Endometrial microvascular endothelial cells (primary cell): ENCODE data around the gene VWA5B1. TPM values are rescaled to one million over a fixed set of nuclear protein-coding genes. Genes with fewer than 3 reads are reported as not detected.

Source experiments
- in situ Hi-C: cut with HindIII; loops from 2 replicates; pipeline ENCODE4 v1.10.0; 2017; ENCODE audit warnings: low sequenced_read_pairs, low pct_unique_long_range_greater_than_20kb; ENCODE audit errors: inconsistent ontology term
- total RNA-seq: library from RNA; depleted of rRNA; stranded (reverse); fragments of >200 nt; gene quantifications from one replicate; pipeline ENCODE4 v1.2.3, GENCODE V29; 2015; ENCODE audit errors: inconsistent ontology term

VWA5B1 gene
- total RNA-seq, 1 donor from 2014 or later, result not detected

DNA sequence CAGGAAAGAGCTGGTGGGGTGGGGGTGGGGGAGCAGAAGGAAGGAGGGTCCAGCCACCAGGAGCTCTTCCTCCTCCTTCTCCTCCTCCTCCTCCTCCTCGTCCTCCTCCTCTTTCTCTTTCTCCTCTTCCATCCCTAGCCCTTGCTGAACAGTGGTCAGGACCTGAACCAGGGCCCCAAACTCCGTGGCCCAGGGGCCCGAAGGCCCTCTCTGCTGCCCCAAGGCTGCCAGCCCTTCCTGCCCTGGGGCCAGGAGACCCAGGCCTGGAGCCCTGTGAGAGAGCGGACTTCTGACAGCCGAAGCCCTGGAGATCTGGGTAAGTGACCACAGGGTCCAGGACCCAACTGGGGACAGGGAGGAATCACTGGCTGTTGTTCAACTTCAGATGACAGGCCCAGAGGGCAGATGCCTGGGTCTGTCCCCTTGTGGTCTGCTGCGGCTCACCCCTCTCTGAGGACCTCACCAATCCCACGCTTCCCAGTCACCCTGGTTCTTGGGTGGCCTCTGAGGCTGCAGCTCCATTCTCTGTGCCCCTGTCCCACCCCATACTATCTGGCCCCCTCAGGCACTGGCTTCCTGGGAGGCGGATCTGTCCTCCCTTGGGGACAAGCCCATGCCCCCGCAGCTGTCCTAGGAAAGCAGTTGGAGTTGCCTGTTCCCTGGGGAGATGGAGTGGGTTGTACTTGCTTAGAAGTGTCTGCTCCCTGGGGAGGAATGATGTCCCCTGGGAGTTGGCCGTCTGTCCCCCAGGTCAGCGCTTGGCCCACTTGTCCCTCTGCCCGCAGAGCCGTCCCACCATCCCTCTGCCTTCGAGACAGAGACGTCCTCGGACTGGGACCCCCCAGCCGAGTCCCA lies 51.8 kb downstream of the VWA5B1 start:
- in situ Hi-C loops, result no loop called here

DNA sequence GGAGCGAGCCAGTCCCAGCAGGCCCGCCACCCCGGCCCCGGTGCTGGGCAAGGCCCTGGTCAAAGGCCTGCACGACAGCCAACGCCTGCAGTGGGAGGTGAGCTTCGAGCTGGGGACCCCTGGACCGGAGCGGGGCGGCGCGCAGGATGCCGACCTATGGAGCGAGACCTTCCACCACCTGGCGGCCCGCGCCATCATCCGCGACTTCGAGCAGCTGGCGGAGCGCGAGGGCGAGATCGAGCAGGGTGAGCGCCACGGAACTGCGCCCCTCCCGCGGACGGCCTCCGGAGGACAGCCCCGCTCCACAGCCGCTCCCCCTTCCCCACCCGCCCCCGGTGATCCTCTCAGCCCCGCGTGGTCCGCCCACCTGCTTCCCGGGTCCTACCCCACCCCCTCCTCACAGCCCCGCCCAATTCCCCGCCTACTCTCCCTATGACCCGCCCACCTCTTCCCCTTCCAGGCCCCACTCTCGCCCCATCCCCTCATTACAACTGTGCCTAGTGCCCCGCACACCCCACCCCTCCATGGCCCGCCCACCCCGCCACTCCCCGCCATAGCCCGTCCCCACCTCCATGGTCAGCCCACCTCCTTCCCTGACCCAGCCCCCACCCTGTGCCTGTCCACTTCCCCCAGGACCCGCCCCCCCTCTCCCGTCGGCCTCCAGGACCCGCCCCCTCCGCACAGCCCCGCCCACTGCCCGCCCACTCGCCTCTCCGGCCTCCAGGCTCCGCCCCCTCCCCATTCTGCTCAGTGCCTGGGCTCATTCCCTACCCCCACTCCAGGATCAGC lies 52.7 kb downstream of the VWA5B1 start:
- in situ Hi-C loops, result no loop called here

DNA sequence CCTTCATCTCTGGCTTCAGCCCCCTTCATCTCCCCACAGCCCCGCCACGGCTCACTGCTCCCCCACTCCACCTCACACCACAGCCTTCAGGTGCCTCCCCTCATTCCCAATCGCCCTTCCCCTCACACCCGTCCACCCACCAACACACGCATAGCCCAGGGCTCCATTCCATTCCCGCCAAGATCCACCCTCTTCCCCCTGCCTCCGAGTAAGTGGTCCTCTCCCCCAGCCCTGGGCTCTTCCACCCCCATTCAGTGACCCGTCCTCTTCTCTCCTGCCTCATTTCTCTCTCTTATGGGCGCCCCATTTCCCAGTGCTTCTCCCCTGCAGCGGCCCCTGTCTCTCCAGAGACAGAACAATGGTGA lies 53.2 kb downstream of the VWA5B1 start:
- in situ Hi-C loops, result no loop called here

DNA sequence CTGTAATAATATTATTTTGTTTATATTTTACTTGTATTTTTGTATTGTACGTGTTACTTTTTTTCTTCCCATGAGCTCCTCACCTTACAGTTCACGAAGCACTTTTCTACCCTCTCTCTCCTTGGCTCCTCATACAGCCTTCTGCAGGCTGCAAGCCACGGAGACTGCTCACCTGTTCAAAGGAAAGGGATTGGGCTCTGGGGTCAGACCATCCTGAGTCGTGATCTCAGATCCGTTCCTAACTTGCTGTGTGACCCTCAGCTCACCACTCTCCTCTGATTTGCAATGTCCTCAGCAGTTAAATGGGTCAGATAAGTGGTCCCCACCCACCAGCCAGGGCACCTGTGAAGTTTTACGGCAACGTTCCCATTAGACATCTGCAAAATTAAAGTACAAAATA lies 54.1 kb downstream of the VWA5B1 start:
- in situ Hi-C loops, result no loop called here

DNA sequence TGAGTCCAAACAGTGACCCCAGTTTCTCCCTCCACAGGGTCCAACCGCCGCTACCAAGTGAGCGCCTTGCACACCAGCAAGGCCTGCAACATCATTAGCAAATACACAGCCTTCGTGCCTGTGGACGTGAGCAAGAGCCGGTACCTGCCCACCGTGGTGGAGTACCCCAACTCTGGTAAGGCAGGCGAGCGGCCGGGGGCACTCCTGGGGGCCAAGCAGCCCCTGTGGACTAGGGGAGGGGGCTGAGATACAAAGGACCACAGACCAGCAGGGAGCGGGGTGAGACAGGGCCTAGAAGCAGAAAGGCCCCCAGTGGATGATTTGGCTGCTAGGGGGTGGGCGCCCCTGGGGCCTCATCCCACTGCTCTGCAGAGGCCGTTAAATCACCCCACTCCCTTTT lies 54.7 kb downstream of the VWA5B1 start:
- in situ Hi-C loops, result no loop called here

DNA sequence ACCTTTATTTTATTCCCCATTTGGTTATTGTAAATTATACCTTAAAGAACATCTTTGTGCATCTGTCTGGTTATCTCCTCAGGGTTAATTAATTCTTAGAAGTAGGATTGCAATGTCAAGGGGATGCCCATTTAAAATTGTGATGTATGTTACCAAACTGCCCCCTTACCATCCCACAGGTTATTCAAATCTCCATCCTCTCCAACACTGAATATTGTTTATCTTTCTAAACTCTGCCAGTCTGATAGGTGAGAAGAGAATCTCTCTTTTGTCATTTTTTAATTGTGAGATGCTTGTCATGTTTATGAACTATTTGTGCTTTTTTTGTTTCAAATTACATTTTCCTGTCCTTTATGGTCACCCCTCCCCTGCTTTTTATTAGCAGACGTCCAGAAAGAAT lies 55.8 kb downstream of the VWA5B1 start:
- in situ Hi-C loops, result no loop called here

DNA sequence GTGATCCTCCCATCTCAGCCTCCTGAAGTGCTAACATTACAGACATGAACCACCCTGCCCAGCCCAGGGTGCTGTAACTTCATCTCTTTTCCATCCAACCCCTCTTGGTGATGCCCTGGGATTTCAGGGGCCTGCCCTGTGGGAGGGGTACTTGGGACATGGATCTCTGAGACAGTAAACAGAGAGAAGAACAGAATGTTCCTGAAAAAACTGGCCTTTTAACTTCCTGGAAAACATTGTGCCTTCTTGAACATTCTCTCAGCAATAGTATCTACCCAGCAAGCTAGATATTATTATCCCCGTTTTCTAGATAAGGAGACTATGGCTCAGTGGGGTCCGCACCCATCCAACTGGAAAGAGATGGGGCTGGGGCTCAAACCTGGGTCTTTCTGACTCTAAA lies 57.0 kb downstream of the VWA5B1 start:
- in situ Hi-C loops, result no loop called here

DNA sequence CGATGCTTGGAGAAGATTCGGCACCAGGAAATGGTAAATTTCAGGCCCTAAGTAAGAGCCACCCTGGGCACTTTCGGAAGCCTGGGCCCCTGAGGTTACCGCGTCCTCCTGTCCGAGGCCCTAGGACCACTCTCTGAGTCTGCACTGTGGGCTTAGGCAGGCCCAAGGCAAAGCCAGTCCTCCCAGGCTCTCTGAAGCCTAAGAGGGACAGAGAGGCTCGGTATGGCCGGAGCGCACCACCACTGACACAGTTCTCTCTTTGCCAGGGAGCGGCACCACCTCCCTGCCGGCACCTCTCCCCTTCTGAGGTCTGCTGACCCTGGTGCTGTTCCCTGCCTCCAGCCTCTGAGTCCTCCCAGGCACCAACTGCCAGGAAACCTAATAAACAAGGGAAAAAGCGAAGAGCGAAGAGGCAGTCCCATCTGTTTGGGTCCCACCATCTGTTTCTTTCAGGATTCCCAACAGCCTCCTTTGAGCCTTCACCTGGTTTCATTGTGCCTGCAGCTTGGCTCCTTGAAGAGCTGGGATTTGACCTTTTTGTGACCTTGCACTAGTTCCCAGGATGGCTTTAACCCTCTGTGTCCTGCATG lies 57.7 kb downstream of the VWA5B1 start:
- in situ Hi-C loops, result no loop called here

DNA sequence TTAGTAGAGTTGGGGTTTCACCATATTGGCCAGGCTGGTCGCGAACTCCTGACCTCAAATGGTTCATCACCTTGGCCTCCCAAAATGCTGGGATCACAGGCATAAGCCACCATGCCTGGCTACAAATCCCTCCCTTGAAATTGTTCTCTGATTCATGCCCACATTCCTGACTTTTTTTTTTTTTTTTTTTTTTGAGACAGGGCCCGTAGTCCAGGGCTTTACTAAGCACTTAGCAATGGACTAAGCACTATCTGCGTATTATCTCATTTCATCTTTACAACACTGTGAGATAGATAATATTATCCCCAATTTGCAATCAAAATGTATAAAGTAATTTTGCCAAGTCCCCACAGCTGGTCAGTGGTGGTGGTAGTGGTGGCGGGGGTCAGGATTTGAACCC lies 58.9 kb downstream of the VWA5B1 start:
- in situ Hi-C loops, result no loop called here

DNA sequence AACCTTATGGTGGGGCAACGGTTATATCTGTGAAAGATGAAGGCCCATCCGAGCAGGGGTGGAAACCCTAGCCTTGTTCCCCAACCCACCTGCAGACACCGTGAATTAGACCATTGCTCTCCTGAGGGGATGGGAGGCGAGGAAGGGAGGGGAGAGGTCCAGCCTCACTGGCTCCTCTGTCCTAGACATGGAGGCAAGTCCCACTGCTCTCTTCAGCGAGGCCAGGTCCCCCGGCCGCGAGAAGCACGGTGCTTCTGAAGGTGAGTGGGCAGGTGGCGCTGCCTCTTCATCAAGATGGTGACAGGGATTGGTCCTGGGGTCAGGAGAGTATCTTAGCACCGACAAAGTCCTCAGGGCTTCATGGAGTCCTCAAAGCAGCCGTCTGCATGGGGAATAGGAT lies 59.3 kb downstream of the VWA5B1 start:
- in situ Hi-C loops, result no loop called here

DNA sequence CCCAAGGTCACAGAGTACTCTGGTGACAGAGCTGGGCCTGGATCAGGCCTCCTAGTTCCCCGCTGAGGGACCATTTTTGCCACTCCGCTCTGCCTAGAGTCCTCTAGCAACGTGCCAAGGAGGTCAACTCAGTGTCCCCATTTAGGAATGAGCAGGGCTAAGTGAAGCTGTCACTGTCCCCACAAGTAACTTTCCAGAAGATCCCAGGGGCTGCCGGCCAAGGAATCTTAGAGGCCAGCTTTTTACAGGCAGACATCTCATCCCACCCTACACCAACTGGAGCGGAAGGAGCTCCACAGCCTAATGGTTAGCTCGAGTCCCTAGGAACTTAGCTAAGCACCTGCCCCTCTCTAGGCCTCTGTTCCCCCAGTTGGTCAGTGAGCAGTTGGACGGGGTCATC lies 59.7 kb downstream of the VWA5B1 start:
- in situ Hi-C loops, result no loop called here

DNA sequence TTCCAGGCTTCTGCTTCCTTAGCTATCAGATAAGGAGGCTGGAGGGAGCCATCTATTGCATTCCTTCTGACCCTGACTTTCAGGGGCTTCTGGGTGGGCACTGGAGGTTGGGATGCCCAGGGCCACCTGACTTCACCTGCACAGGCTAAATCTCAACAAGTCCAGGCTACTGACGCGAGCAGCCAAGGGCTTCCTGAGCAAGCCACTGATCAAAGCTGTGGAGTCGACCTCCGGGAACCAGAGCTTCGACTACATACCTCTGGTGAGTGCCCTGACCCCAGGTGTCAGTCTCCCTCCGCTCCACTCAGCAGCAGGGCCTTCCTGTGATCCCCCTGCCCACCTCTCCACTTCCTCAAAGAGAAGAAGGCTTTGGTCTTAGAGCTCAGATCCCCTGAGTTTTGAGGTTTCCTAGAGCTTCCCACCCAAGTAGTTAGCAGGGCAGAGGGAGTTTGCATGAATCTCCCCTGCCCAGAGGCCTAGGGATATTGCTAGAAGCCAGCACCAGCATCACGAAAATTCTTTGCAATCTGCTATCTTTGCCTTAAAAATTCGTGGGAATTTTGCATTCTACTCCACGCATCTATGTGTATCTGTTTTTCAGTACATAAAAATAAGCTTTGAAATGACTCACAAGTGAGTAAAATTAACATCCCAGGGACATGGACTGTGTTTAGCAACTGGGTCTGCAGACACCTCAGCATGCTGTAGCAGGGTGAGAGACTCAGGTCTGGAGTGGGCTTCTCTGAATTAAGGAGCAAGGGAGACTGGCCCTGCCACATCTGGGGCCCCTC lies 61.4 kb downstream of the VWA5B1 start:
- in situ Hi-C loops, result no loop called here

DNA sequence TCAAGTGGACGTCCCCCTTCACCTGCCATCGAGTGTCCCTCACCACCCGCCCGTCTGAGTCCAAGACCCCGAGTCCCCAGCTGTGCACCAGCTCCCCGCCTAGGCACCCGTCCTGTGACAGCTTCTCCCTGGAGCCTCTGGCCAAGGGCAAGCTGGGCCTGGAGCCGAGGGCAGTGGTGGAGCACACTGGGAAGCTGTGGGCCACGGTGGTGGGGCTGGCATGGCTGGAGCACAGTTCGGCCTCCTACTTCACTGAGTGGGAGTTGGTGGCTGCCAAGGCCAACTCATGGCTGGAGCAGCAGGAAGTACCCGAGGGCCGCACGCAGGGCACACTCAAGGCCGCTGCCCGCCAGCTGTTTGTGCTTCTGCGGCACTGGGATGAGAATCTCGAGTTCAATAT lies 63.2 kb downstream of the VWA5B1 start:
- in situ Hi-C loops, result no loop called here

DNA sequence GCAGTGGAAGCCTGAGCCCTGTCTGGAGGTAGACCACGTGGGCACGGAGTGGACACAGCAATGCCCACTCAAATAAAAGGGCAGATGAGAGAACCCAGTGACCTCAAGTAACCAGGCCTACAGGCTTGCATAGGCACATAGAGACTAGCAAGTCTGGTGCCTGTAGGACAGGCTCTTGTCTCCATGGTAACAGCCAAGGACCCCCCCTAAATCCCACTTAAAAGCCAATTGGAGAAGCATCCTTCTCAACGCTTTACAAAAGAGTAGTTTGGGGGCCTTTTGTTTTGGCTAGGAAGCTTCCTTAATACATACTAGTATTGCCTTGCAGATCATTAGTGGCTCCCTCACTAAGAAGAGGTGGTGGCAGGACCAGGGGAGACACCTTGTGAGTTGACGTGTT lies 63.9 kb downstream of the VWA5B1 start:
- in situ Hi-C loops, result no loop called here

DNA sequence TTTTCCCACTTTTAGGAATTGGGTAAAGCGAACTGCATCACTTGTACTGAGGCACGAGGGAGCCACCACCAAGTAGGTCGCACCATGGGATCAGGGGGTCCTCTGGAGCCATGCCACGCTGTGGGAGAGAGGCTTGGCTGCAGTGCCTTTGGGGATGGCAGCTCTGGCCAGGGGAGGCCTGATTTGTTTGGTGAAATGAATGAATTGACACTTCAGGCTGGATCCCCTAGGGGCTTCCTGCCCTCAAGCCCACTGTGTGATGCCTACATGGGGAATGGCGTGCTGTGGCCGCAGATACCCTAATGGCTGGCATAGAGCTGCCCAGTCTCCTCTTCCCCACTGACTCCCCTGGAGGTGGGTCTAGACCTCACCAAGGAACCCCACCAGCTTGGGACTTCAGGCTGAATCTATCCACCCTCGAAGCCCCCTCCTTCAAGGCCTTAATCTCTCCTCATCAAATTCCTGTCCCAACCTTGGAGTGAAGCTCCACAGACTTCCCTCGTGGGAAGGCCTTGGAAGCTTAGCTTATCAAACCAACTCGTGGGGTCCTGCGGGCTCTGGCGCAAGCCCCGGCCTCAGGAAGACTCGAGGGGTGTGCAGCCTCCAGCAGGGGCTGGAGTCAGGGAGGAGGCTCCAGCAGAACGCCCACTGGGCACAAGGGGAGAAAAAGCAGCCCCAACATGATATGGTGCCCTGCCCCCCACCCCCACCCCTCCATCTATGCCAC lies 64.6 kb downstream of the VWA5B1 start:
- in situ Hi-C loops, result no loop called here

DNA sequence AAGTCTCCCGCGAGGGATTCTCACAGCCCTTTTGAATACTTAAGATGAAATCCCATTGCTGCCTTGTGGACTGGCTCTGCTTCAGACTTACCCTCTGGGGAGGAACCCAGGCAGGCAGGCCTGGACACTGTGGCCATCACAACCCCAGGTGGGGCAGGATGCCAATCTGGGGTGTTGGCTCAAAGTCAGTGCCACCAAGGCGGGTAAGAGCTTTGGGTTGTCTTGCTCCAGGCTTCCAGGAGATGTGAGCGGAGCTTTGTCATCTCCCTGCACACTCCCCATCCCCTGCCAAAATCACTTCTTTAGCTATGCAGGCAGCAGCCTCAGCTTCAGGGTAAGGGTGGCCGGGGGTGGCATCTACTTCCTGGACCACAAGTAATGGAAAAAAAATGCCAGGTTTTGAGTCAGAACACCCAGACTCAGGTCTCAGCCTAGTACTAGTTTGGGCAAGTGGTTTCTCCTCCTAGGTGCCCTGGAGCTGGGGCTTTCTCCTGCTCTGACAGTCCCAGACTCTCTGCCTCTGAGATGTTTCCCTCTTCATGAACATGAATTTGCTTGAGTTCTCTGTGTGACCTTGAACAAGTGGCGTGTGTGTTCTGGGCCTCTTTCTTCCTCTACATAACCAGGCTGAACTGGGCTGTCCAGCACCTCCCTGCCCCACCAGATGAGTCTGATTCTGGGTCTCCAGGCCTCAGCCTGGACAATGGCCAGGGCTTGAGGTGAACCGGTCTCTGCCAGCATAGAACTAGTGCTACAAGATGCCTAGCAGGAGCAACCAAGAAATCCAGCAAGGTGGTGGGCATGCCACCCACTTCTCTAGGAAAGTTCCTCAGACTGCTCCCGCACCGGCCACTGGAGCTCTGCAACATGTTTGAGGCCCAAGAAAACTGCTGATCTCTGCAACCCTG lies 65.4 kb downstream of the VWA5B1 start:
- in situ Hi-C loops, result no loop called here

DNA sequence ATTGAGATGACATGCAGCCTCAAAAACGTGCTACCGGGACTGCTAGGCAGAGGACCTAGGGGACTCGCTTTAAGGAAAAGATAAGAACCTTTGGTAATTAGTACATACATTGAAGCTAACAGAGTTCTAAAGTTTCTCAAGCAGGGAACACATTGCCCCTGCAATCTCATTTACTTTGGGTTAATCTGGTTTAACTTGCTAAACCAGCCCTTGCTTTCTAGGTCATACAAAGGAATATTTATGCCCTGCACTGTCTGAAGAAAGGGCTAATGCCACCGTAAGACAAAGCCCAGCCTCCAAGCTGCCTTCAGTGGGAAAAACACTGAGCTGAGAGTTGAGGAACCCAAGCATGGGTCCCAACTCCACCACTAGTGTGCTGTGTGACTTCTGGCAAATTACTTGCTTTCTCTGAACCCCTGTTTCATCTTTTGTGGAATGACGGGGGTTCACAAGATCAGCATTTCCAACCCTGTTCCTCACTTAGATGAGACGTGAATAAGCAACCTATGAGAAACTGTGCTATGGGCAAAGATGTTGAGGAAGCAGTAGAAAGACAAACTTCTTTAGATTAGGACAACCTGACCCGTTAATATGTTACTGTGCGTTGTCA lies 66.3 kb downstream of the VWA5B1 start:
- in situ Hi-C loops, result no loop called here
